SU-DHL-6 (cell line): Measurements from ENCODE around the gene SPEN.

Experiments used
- EZH2phosphoT487 ChIP-seq: fragments of 200-600 bp; sonication (generic), shearing (Covaris generic); conservative IDR thresholded peaks from 2 replicates; pipeline ENCODE4 v1.6.1; 2018; ENCODE audit warnings: mild to moderate bottlenecking, antibody characterized with exemption, low read length, moderate library complexity, mixed read lengths
- TF ChIP-seq, protein P1 (sequence below): fragments of 200-600 bp; sonication (generic); IDR thresholded peaks from one replicate; pipeline ENCODE4 v1.5.1; 2017; ENCODE audit warnings: antibody characterized with exemption, mild to moderate bottlenecking, low read length, moderate library complexity; ENCODE audit not compliant: insufficient read depth, poor library complexity, severe bottlenecking

DNA sequence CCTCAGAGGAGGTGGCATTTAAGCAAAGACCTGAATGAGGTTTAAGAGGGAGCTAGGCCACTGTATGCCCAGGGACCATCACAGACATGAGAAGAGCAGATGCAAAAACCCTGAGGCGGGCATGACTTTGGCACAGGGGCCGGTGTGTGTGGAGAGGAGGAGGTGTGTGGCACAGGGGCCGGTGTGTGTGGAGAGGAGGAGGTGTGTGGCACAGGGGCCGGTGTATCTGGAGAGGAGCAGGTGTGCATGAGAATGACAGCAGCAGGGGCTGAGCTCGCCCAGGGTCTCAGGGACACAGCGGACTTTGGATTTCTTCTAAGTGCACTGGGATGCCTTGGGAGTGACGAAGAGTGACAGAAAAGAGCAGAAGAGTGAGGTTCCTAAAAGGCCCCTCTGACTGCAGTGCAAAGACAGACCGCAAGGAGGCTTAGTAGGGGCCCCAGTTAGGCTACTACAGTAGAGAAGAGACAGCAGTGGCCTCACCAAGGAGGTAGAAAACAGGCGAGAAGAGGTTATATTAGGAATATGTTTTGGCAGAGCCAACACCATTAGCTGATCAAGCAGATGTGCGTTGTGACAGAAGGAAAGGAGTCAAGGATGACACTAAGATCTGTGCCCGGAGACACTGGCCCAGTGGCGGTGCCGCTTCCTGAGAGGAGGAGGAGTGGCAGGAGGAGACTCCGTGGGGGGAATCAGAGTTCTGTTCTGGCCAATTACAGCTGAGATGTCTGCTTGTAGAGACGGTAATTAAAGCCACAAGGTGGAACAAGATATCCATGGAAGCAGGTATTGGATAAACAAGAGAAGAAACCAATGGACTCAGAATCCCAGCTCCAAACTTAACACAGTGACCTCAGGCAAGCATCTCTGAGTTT lies 110.0 kb downstream of the SPEN start:
- no peak for TF ChIP-seq EZH2phosphoT487
- TF ChIP-seq, protein P1, sequence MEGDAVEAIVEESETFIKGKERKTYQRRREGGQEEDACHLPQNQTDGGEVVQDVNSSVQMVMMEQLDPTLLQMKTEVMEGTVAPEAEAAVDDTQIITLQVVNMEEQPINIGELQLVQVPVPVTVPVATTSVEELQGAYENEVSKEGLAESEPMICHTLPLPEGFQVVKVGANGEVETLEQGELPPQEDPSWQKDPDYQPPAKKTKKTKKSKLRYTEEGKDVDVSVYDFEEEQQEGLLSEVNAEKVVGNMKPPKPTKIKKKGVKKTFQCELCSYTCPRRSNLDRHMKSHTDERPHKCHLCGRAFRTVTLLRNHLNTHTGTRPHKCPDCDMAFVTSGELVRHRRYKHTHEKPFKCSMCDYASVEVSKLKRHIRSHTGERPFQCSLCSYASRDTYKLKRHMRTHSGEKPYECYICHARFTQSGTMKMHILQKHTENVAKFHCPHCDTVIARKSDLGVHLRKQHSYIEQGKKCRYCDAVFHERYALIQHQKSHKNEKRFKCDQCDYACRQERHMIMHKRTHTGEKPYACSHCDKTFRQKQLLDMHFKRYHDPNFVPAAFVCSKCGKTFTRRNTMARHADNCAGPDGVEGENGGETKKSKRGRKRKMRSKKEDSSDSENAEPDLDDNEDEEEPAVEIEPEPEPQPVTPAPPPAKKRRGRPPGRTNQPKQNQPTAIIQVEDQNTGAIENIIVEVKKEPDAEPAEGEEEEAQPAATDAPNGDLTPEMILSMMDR = no peak
